ENCODE results near the gene EFCAB13. TPM values are rescaled to one million over a fixed set of nuclear protein-coding genes. Genes with fewer than 3 reads are reported as not detected.

Gene EFCAB13
- total and polyA plus RNA-seq, 12 donors, result 1.1 to 7.5 (median 3.4) TPM

DNA sequence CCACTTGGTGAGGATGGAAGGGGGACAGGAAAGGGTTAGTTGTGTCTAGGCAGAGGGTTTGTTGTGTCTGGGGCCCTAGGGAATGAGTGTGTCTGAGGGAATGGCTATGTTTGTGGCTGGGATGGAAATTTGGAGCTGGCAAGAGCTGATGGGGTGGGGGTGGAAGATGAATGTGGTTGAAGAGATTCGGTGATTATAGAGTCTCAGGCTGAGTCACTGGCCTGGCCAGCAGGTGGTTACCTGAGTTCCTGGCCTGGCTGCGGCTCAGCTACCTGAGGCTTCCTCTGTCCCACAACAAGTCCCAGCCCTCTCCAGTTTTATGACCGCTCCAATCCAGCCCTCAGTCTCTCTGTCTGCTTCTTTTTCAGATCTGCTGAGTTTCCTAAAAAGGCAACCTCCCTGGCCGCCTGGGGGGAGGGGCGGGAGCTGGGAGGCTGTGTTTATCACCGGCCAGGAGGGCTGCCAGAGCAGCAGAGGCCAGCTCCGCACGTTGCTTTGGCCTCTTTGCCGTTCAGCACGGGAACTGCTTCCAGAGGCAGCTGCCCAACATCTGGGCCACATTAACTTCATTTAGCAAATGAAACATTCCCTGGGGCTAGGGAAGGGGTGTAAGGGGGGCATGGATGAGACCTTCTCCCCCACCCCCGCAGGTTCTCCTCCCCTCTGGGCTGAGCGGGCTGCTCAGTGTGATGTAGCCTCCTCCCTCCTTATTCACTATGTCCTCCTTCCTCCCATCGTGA, 48.3 kb upstream of the EFCAB13 start:
- intact Hi-C loops (cut with DNase I), result no loop called here

DNA sequence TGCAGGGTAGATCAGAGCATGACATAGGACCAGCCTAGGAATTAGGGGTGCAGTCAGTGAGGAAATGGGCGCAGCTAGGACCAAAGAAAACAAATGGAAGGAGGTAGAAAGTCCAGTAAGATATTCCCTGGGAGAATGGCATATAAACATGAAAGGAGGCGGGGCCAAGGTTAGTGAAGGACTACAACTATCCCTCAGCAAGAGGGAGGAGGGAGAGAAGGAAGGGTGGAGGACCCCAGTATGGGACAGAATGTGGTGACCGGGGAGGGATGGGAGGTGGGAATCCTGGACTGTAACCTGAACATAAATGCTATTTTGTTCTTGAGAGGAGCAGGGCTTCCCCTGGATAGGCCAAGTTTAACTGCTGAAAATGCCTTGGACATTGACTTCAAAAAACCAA, 47.3 kb upstream of the EFCAB13 start:
- TF ChIP-seq POLR2A (IDR thresholded peaks at IDR 0.05), result no peak
- TF ChIP-seq, protein P1, sequence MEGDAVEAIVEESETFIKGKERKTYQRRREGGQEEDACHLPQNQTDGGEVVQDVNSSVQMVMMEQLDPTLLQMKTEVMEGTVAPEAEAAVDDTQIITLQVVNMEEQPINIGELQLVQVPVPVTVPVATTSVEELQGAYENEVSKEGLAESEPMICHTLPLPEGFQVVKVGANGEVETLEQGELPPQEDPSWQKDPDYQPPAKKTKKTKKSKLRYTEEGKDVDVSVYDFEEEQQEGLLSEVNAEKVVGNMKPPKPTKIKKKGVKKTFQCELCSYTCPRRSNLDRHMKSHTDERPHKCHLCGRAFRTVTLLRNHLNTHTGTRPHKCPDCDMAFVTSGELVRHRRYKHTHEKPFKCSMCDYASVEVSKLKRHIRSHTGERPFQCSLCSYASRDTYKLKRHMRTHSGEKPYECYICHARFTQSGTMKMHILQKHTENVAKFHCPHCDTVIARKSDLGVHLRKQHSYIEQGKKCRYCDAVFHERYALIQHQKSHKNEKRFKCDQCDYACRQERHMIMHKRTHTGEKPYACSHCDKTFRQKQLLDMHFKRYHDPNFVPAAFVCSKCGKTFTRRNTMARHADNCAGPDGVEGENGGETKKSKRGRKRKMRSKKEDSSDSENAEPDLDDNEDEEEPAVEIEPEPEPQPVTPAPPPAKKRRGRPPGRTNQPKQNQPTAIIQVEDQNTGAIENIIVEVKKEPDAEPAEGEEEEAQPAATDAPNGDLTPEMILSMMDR (IDR thresholded peaks at IDR 0.05), result no peak
- no peak for DNase-seq
- peak overlapping the region in 2 of 5 donors; percentile 49 to 69 for H3K27ac ChIP-seq
- intact Hi-C loops (cut with DNase I), result no loop called here
- H3K27me3 ChIP-seq, result no peaks in the 10 kb centered on the region
- H3K9me3 ChIP-seq (replicated peaks in 1 of 3), result no peaks in the 10 kb centered on the region
- no peak overlapping the region for H3K4me3 ChIP-seq
- H3K36me3 ChIP-seq (replicated peaks in 1 of 2), result no peaks in the 10 kb centered on the region
- WGBS, 4 donors, result 85 to 90% (median 86%) methylated on average over 3 of the region's 3 CpGs
- H3K4me1 ChIP-seq (replicated peaks in 1 of 2), result peaks cover 9 to 50% of the 10 kb centered on the region in 2 donors

More for the DNA sequence above, 48.3 kb upstream of the EFCAB13 start:
- Histone ChIP-seq H3K27me3 (no peaks in the 10 kb centered on the region), H3K27ac (peak overlapping the region in 2 of 5 donors; percentile 49 to 69), H3K4me1 (replicated peaks in 1 of 2) (peaks cover 9 to 50% of the 10 kb centered on the region in 2 donors), H3K36me3 (replicated peaks in 1 of 2) (no peaks in the 10 kb centered on the region), H3K4me3 (no peak overlapping the region), H3K9me3 (replicated peaks in 1 of 3) (no peaks in the 10 kb centered on the region)
- peak; percentile 50 to 73 (median 58) for DNase-seq
- WGBS, 4 donors, result 45 to 64% (median 48%) methylated on average over 13 of the region's 13 CpGs
- no peak for TF ChIP-seq POLR2A (IDR thresholded peaks at IDR 0.05)
- TF ChIP-seq, protein P1 (IDR thresholded peaks at IDR 0.05), result no peak

DNA sequence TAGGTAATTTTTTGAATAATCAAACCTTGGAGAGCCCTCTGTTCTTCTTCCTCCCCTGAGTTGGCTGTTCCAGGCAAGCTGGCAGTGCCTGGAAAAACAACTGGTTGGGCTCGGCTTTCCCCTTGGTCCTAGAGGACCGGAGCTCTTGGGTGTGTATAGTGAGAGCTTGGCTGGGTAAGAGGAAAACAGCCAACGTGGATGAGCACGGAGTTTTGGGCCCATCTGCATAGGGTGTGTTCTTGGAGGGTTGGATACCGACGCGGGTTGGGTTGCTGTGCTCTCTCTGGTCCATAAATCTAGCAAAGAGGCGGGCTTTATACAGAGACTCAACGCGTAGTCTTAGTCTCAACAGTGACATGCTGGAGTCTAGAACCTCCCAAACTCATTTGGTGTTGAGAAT, 46.9 kb upstream of the EFCAB13 start:
- peaks cover 9 to 50% of the 10 kb centered on the region in 2 donors for H3K4me1 ChIP-seq (replicated peaks in 1 of 2)
- H3K27me3 ChIP-seq, result no peaks in the 10 kb centered on the region
- H3K36me3 ChIP-seq (replicated peaks in 1 of 2), result no peaks in the 10 kb centered on the region
- no peak overlapping the region for H3K4me3 ChIP-seq
- DNase-seq, result peak; percentile 74 to 86 (median 81)
- H3K27ac ChIP-seq, result peak overlapping the region in 2 of 5 donors; percentile 49 to 69
- TF ChIP-seq POLR2A (IDR thresholded peaks at IDR 0.05), result no peak
- TF ChIP-seq, protein P1 (IDR thresholded peaks at IDR 0.05), result no peak
- WGBS, 4 donors, result 31 to 41% (median 37%) methylated on average over 9 to 10 of the region's 10 CpGs
- H3K9me3 ChIP-seq (replicated peaks in 1 of 3), result no peaks in the 10 kb centered on the region
- intact Hi-C loops (cut with DNase I), result no loop called here

DNA sequence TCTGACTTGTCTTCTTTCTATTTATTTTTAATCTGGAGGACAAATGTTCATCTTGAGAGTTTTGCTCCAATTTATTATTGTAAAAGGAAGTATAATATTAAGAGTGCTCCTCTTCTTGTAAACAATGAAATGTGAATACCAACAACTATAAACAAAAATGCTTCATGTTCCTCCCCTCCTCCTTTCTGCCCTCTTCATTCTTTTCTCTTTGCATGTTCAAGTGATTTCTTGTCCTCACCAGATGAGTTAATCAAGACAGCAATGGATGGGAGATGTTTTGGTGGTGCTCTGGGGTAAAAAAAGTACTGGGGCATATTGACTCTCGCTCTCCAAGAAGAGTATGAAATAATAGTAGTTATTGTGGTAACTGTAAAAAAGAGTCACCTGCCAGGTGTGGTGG, 45.8 kb upstream of the EFCAB13 start:
- intact Hi-C loops (cut with DNase I), result no loop called here

More for the DNA sequence above, 45.8 kb upstream of the EFCAB13 start:
- TF ChIP-seq, protein P1 (IDR thresholded peaks at IDR 0.05), result no peak
- no peak for TF ChIP-seq POLR2A (IDR thresholded peaks at IDR 0.05)
- Histone ChIP-seq H3K9me3 (replicated peaks in 1 of 3) (no peaks in the 10 kb centered on the region), H3K4me1 (replicated peaks in 1 of 2) (peaks cover 9 to 50% of the 10 kb centered on the region in 2 donors), H3K36me3 (replicated peaks in 1 of 2) (no peaks in the 10 kb centered on the region), H3K4me3 (no peak overlapping the region), H3K27me3 (no peaks in the 10 kb centered on the region), H3K27ac (peak overlapping the region in 1 of 5 donors; percentile 70)
- DNase-seq, result no peak
- 94 to 100% (median 98%) methylated on average over 1 of the region's 1 CpG for WGBS, 4 donors

Data from adrenal gland (tissue), 12 donors.